Activated CD8-positive, alpha-beta memory T cell treated with anti-CD3 and anti-CD28 coated beads, Interleukin-2, amount 50 U/mL, for 48 hours (primary cell): Measurements from ENCODE around the gene SNX27.
"Not testable (repeated sequence)": the region's sequence is repeated elsewhere in the genome, so short reads cannot be mapped to it uniquely, and the experiment has no call there.

Experiments
- DNase-seq: peaks from one replicate; pipeline ENCODE4 v3.0.0-alpha.2; 2020

The SNX27 gene

GRCh38 chr1:151606384-151606783, 5.5 kb upstream of the SNX27 start:
- no peak for DNase-seq

- DNase-seq = no peak
These were observed 5.0 kb upstream of the SNX27 start for GRCh38 chr1:151606857-151607256.

- no peak for DNase-seq
These were observed 1.7 kb upstream of the SNX27 start for GRCh38 chr1:151610142-151610541.

- DNase-seq = no peak
These were observed 511 bp upstream of the SNX27 start for GRCh38 chr1:151611288-151611790.

GRCh38 chr1:151612501-151613281, 841 bp downstream of the SNX27 start:
- DNase-seq = peak; percentile 62

GRCh38 chr1:151613282-151613780, 1.5 kb downstream of the SNX27 start:
- no peak for DNase-seq

GRCh38 chr1:151615711-151616504, 4.1 kb downstream of the SNX27 start:
- no peak for DNase-seq

GRCh38 chr1:151616505-151616849, 4.6 kb downstream of the SNX27 start:
- no peak for DNase-seq

- DNase-seq = no peak
These were observed 6.2 kb downstream of the SNX27 start for GRCh38 chr1:151618003-151618402.

GRCh38 chr1:151618470-151618869, 6.6 kb downstream of the SNX27 start:
- DNase-seq = no peak

- DNase-seq = not testable (repeated sequence)
These were observed 7.1 kb downstream of the SNX27 start for GRCh38 chr1:151618996-151619395.

GRCh38 chr1:151619489-151620093, 7.7 kb downstream of the SNX27 start:
- DNase-seq = no peak

GRCh38 chr1:151620286-151620685, 8.4 kb downstream of the SNX27 start:
- no peak for DNase-seq

GRCh38 chr1:151621351-151621750, 9.5 kb downstream of the SNX27 start:
- no peak for DNase-seq

- DNase-seq = no peak
These were observed 12.9 kb downstream of the SNX27 start for GRCh38 chr1:151624783-151625182.

- no peak for DNase-seq
These were observed 15.0 kb downstream of the SNX27 start for GRCh38 chr1:151626740-151627334.

- DNase-seq = no peak
These were observed 17.4 kb downstream of the SNX27 start for GRCh38 chr1:151629278-151629677.

- DNase-seq = no peak
These were observed 23.7 kb downstream of the SNX27 start for GRCh38 chr1:151635479-151636072.

- no peak for DNase-seq
These were observed 26.4 kb downstream of the SNX27 start for GRCh38 chr1:151638074-151638775.

GRCh38 chr1:151638812-151639211, 27.0 kb downstream of the SNX27 start:
- DNase-seq = no peak

- no peak for DNase-seq
These were observed 27.6 kb downstream of the SNX27 start for GRCh38 chr1:151639466-151639865.

GRCh38 chr1:151641229-151641628, 29.4 kb downstream of the SNX27 start:
- DNase-seq = no peak
